Measurements from ENCODE around the gene PPDPF. TPM values are rescaled to one million over a fixed set of nuclear protein-coding genes. Genes with fewer than 3 reads are reported as not detected.
"Not testable (repeated sequence)": the region's sequence is repeated elsewhere in the genome, so short reads cannot be mapped to it uniquely, and the experiment has no call there.

PPDPF gene
- total RNA-seq, 2 experiments from 2014 or later, result 292 to 296 TPM

DNA sequence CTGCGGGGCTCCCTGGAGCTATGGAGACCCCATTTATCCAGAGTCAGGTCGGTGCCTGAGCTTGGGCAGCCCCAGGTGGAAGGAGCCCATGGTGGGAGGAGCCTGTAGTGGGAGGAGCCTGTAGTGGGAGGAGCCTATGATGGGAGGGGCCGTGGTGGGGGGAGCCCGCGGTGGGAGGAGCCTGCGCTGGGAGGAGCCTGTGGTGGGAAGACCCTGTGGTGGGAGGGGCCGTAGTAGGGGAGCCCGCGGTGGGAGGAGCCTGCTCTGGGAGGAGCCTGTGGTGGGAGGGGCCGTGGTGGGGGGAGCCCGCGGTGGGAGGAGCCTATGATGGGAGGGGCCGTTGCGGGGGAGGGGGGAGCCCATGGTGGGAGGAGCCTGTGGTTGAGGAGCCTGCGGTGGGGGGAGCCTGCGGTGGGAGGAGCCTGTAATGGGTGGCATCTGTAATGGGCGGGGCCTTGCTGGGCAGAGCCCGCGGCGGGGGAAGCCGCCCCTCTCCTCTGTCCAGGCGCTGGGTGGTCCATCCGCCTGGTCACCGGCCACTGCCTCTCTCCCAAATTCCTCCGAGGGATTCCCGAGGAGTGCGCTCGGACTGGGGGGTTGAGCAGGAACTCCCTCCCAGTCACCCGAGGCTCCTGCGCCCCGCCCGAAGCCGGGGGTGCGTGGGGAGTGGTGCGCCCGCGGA is 32.8 kb downstream of the PPDPF start:
- Mint-ChIP-seq H3K27ac (peak overlapping the region; percentile 91), H3K36me3 (ENCODE audit: low read depth) (peaks cover 3% of the 10 kb centered on the region), H3K27me3 (ENCODE audit: low read depth) (peaks cover 16% of the 10 kb centered on the region), H3K9me3 (ENCODE audit: insufficient read depth) (no peaks in the 10 kb centered on the region), H3K4me1 (ENCODE audit: low read depth) (peaks cover 21% of the 10 kb centered on the region), H3K4me3 (peak overlapping the region; percentile 63)
- DNase-seq (peak; percentile 90), ATAC-seq (peak; percentile 71)
- POLR2A ChIA-PET, result interaction anchor here (0.9 to 1.6 kb wide), 6 partner anchors 14 to 88 kb away, joined by 3 to 9 read pairs (median 3); partner anchors contain the start of gene HELZ2
- CTCF ChIA-PET, result interaction anchor here (1.2 to 2.0 kb wide), 5 partner anchors 14 to 526 kb away, joined by 3 to 17 read pairs (median 5); partner anchors contain the start of genes OPRL1, PTK6 and RGS19

GRCh38 chr20:63553933-63554290 is 33.3 kb downstream of the PPDPF start, which contains the start of gene FNDC11:
TSS of gene FNDC11 (plus strand) at chr20:63554159. CDS start at chr20:63555664, 1,505 bp downstream.
- peaks cover 21% of the 10 kb centered on the region for H3K4me1 Mint-ChIP-seq (ENCODE audit: low read depth)
- POLR2A ChIA-PET, result interaction anchor here (0.9 kb wide), 1 partner anchor 20 kb away, joined by 3 read pairs; the partner anchor contains the start of gene HELZ2
- peak; percentile 44 for DNase-seq
- H3K36me3 Mint-ChIP-seq (ENCODE audit: low read depth), result peaks cover 7% of the 10 kb centered on the region
- CTCF ChIA-PET, result no interaction called here
- peaks cover 14% of the 10 kb centered on the region for H3K27me3 Mint-ChIP-seq (ENCODE audit: low read depth)
- H3K4me3 Mint-ChIP-seq, result peak within 1 kb of the TSS; percentile 63
- no peaks in the 10 kb centered on the region for H3K9me3 Mint-ChIP-seq (ENCODE audit: insufficient read depth)
- peak within 1 kb of the TSS; percentile 91 for H3K27ac Mint-ChIP-seq
- ATAC-seq, result peak; percentile 10

GRCh38 chr20:63554361-63555278 is 34.1 kb downstream of the PPDPF start:
- Mint-ChIP-seq H3K4me1 (ENCODE audit: low read depth) (peaks cover 22% of the 10 kb centered on the region), H3K27ac (no peak overlapping the region), H3K9me3 (ENCODE audit: insufficient read depth) (no peaks in the 10 kb centered on the region), H3K27me3 (ENCODE audit: low read depth) (peaks cover 8% of the 10 kb centered on the region), H3K4me3 (no peak overlapping the region), H3K36me3 (ENCODE audit: low read depth) (peaks cover 10% of the 10 kb centered on the region)
- ATAC-seq (no peak), DNase-seq (no peak)
- CTCF ChIA-PET, result interaction anchor here (1.1 to 1.8 kb wide), 2 partner anchors 87 to 231 kb away, joined by 3 to 5 read pairs; no protein-coding TSS in a partner anchor
- POLR2A ChIA-PET, result interaction anchor here (0.9 to 1.3 kb wide), 2 partner anchors 13 to 19 kb away, joined by 3 to 8 read pairs; partner anchors contain the start of gene HELZ2

DNA sequence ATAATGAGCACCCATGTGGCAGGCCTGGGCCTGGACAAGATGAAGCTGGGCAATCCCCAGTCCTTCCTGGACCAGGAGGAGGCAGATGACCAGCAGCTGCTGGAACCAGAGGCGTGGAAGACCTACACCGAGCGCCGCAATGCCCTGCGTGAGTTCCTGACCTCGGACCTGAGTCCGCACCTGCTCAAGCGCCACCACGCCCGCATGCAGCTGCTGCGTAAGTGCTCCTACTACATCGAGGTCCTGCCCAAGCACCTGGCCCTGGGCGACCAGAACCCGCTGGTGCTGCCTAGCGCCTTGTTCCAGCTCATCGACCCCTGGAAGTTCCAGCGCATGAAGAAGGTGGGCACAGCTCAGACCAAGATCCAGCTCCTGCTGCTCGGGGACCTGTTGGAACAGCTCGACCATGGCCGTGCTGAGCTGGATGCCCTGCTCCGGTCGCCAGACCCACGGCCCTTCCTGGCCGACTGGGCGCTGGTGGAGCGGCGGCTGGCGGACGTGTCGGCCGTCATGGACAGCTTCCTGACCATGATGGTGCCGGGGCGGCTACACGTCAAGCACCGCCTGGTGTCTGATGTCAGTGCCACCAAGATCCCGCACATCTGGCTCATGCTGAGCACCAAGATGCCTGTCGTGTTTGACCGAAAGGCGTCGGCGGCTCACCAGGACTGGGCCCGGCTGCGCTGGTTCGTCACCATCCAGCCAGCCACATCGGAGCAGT is 35.3 kb downstream of the PPDPF start:
- ChIA-PET CTCF (interaction anchor here (1.8 kb wide), 1 partner anchor 86 kb away, joined by 5 read pairs; no protein-coding TSS in a partner anchor), POLR2A (interaction anchor here (0.7 to 1.3 kb wide), 2 partner anchors 12 kb away, joined by 3 to 8 read pairs; no protein-coding TSS in a partner anchor)
- peaks cover 5% of the 10 kb centered on the region for H3K27me3 Mint-ChIP-seq (ENCODE audit: low read depth)
- peaks cover 22% of the 10 kb centered on the region for H3K4me1 Mint-ChIP-seq (ENCODE audit: low read depth)
- no peak for ATAC-seq
- H3K27ac Mint-ChIP-seq, result no peak overlapping the region
- no peaks in the 10 kb centered on the region for H3K9me3 Mint-ChIP-seq (ENCODE audit: insufficient read depth)
- DNase-seq, result no peak
- H3K36me3 Mint-ChIP-seq (ENCODE audit: low read depth), result peaks cover 19% of the 10 kb centered on the region
- no peak overlapping the region for H3K4me3 Mint-ChIP-seq

DNA sequence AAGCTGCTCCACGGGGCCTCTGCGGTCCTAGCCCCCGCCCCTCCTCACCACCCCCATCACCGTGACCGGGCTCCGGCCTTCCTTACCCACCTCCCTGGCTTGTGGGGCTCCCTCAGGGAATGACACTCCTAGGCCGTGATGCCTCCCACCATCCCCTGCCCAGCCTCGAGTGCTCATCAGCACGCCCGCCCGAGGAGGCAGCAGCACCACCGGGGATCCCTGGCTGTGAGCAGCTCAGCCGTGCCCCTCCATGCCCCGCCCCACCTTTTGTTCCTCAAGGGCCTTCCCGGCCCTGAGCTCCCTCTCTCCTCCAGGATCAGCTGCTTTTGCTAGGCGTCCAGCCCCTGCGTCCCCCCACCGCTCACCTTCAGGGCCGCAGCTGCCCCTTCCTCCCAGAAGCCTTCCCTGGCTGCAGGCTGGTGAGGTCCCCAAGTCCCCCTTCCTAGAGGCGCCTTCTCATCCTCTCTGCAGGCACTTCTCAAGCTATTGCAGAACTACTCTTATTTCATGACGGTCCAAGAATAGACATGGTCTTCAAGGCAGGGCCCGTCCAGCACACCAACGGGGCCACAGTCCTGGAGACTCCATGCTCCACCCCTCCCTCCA is 36.4 kb downstream of the PPDPF start:
- peaks cover 27% of the 10 kb centered on the region for H3K36me3 Mint-ChIP-seq (ENCODE audit: low read depth)
- H3K9me3 Mint-ChIP-seq (ENCODE audit: insufficient read depth), result no peaks in the 10 kb centered on the region
- no peaks in the 10 kb centered on the region for H3K27me3 Mint-ChIP-seq (ENCODE audit: low read depth)
- CTCF ChIA-PET, result no interaction called here
- no peak for ATAC-seq
- no peak overlapping the region for H3K4me3 Mint-ChIP-seq
- POLR2A ChIA-PET, result interaction anchor here (1.6 kb wide), 1 partner anchor 16 kb away, joined by 4 read pairs; no protein-coding TSS in a partner anchor
- no peak for DNase-seq
- no peak overlapping the region for H3K27ac Mint-ChIP-seq
- peaks cover 20% of the 10 kb centered on the region for H3K4me1 Mint-ChIP-seq (ENCODE audit: low read depth)

DNA sequence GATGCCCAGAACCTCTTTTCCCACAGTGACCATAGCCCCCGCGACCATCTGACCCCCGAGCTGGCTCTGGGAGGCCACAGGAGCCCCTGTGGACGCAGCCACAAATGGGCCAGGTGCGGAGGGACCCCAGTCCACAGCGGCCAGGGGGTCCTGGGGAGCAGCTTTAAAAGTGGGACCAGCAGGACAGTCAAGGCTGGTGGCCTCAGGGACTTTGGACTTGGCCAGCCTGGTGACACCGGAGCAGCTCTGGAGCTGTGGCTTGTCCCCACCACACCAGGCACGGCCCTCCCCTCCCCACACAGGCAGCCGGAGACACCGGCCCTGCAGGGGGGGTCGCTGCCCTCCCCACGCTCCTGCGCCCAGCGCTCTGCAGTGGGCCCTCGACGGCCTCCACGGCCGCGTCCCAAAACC is 36.9 kb downstream of the PPDPF start:
- no peak for DNase-seq
- peaks cover 28% of the 10 kb centered on the region for H3K36me3 Mint-ChIP-seq (ENCODE audit: low read depth)
- no peak for ATAC-seq
- CTCF ChIA-PET, result no interaction called here
- H3K27me3 Mint-ChIP-seq (ENCODE audit: low read depth), result no peaks in the 10 kb centered on the region
- H3K9me3 Mint-ChIP-seq (ENCODE audit: insufficient read depth), result no peaks in the 10 kb centered on the region
- H3K4me3 Mint-ChIP-seq, result no peak overlapping the region
- H3K4me1 Mint-ChIP-seq (ENCODE audit: low read depth), result peaks cover 15% of the 10 kb centered on the region
- POLR2A ChIA-PET, result interaction anchor here (1.6 kb wide), 1 partner anchor 16 kb away, joined by 4 read pairs; no protein-coding TSS in a partner anchor
- H3K27ac Mint-ChIP-seq, result no peak overlapping the region

- ATAC-seq (no peak), DNase-seq (no peak)
- Mint-ChIP-seq H3K4me3 (no peak overlapping the region), H3K27ac (no peak overlapping the region), H3K9me3 (ENCODE audit: insufficient read depth) (no peaks in the 10 kb centered on the region), H3K36me3 (ENCODE audit: low read depth) (peaks cover 30% of the 10 kb centered on the region), H3K4me1 (ENCODE audit: low read depth) (peaks cover 6% of the 10 kb centered on the region), H3K27me3 (ENCODE audit: low read depth) (no peaks in the 10 kb centered on the region)
- POLR2A ChIA-PET, result no interaction called here
- CTCF ChIA-PET, result no interaction called here
These were observed 38.4 kb downstream of the PPDPF start for GRCh38 chr20:63558804-63559484.

DNA sequence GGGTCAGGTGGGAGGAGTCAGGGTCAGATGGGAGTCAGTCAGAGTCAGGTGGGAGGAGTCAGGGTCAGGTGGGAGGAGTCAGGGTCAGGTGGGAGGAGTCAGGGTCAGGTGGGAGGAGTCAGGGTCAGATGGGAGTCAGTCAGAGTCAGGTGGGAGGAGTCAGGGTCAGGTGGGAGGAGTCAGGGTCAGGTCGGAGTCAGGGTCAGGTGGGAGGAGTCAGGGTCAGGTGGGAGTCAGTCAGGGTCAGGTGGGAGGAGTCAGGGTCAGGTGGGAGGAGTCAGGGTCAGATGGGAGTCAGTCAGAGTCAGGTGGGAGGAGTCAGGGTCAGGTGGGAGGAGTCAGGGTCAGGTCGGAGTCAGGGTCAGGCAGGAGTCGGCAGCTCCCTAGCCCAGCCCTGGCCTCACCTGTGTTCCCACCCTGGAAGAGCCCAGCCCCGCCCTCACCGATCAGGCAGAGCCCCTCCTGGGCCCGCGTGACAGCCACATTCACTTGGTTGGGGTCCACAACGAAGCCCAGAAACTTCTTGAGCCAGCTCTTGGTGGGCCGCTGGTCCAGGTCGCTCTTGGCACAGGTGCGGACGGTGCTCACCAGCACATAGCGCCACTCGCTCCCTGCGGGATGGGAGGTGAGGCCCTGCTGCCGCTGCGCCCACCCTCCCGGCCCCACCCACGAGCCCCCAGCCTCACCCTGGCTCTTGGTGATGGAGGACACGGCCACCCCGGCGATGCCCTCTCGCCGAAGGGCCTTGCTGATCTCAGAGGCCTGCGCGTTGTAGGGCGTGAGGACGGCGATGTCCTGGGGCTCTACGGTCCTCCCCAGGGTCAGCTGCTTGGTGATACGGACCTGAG is 39.1 kb downstream of the PPDPF start:
- H3K36me3 Mint-ChIP-seq (ENCODE audit: low read depth), result peaks cover 34% of the 10 kb centered on the region
- peak; percentile 24 for ATAC-seq
- H3K27me3 Mint-ChIP-seq (ENCODE audit: low read depth); DNase-seq; H3K4me3 Mint-ChIP-seq; H3K27ac Mint-ChIP-seq; CTCF ChIA-PET; H3K9me3 Mint-ChIP-seq (ENCODE audit: insufficient read depth); H3K4me1 Mint-ChIP-seq (ENCODE audit: low read depth); POLR2A ChIA-PET: not testable (repeated sequence)

DNA sequence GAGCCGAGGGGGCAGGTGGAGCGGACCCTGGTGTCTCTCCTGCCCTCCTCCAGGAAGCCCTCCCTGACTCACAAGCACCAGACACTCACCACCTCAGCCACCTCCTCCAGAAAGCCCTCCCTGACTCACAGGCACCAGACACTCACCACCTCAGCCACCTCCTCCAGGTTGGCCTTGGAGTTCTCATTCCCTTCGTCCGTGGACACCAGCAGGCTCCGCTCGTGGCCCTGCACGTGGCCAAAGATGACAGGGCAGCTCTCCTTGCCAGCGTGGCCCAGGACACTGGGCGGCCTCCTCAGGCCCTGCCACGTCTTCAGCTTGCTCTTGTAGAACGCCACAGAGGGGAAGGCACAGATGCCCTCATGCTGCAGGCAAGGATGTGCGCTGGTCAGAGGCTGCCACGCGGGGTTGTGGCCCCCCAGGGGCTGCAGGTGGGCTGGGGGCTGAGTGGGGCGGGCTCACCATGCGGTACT is 39.8 kb downstream of the PPDPF start:
- POLR2A ChIA-PET, result no interaction called here

More for the DNA sequence above, 39.8 kb downstream of the PPDPF start:
- ATAC-seq, result no peak
- CTCF ChIA-PET, result no interaction called here
- Mint-ChIP-seq H3K36me3 (ENCODE audit: low read depth) (peaks cover 34% of the 10 kb centered on the region), H3K9me3 (ENCODE audit: insufficient read depth) (no peaks in the 10 kb centered on the region), H3K4me1 (ENCODE audit: low read depth) (peaks cover 3% of the 10 kb centered on the region), H3K4me3 (no peak overlapping the region), H3K27ac (peak overlapping the region; percentile 60), H3K27me3 (ENCODE audit: low read depth) (no peaks in the 10 kb centered on the region)
- no peak for DNase-seq

Measured in activated CD8-positive, alpha-beta T cell treated with anti-CD3 and anti-CD28 coated beads, Interleukin-2, amount 10 ng/mL, durations not matched to agents 7 days and 5 days (primary cell).